GM23248 (cell line): ENCODE data around the gene ABLIM1.

ENCODE experiments used
- EZH2 ChIP-seq: fragments of 200-600 bp; sonication (generic); IDR thresholded peaks from 2 replicates; pipeline ENCODE4 v1.6.1; 2018; ENCODE audit warnings: antibody characterized with exemption, mild to moderate bottlenecking; ENCODE audit not compliant: insufficient read depth, poor library complexity, severe bottlenecking
- EZH2phosphoT487 ChIP-seq: fragments of 200-600 bp; sonication (generic); IDR thresholded peaks from 2 replicates; pipeline ENCODE4 v1.6.1; 2018; ENCODE audit warnings: antibody characterized with exemption, moderate library complexity, mild to moderate bottlenecking, low read depth; ENCODE audit not compliant: insufficient read depth

GRCh38 chr10:114683162-114683561 is 25.1 kb upstream of the ABLIM1 start:
- TF ChIP-seq EZH2phosphoT487 (no peak), EZH2 (no peak)
